HCT116 (cell line): ENCODE data around the gene GPX4. TPM values are rescaled to one million over a fixed set of nuclear protein-coding genes. Genes with fewer than 3 reads are reported as not detected.

Experiments used
- ATAC-seq: fragments of 200-7000 bp; cut with Tn5 transposase; 2 replicates; pipeline ENCODE4 v1.9.1; 2020; ENCODE audit warnings: mild to moderate bottlenecking, moderate library complexity
- BruUV-seq: library from RNA; stranded (reverse); fragments of 400-500 nt; replicated peaks from 2 replicates; lab custom pipeline; 2021; lab: Mats Ljungman, UMichigan
- CTCF ChIA-PET: fragments of 300-600 bp; sonication (Branson Sonifier 250); formaldehyde crosslinking; loops from one replicate; lab custom pipeline; 2021; ENCODE audit warnings: antibody characterized with exemption; lab: Charles Lee
- POLR2A ChIA-PET: fragments of 300-600, 350-600 bp; sonication (Branson Sonifier 250); formaldehyde crosslinking; loops from one replicate; lab custom pipeline; 2021; ENCODE audit warnings: antibody characterized with exemption; lab: Charles Lee
- RAD21 ChIA-PET, 2 experiments: fragments of 300-600 bp; sonication (Branson Sonifier 250); formaldehyde crosslinking; loops; one replicate each; lab custom pipeline; 2023; ENCODE audit warnings: low total read pairs in 2 of 2; ENCODE audit not compliant: uncharacterized antibody in 2 of 2, unreplicated experiment in 2 of 2, low non-redundant PET in 1 of 2; lab: Charles Lee
- DNase-seq: peaks from one replicate; pipeline ENCODE4 v3.0.0-alpha.2; 2010; ENCODE audit warnings: low read depth, low spot score
- H2AFZ ChIP-seq: fragments of 200-600 bp; shearing (Covaris generic), sonication (generic); 2 replicates; pipeline ENCODE4 v1.6.1; 2017; ENCODE audit warnings: low read depth, mixed run types, mixed read lengths, antibody characterized with exemption, low read length; ENCODE audit not compliant: poor library complexity, severe bottlenecking
- H3K27ac ChIP-seq: 2 replicates; pipeline ENCODE4 v1.5.1; 2012; ENCODE audit warnings: low read depth, low read length
- H3K27me3 ChIP-seq: fragments of 200-600 bp; sonication (generic); 2 replicates; pipeline ENCODE4 v1.6.1; 2016; ENCODE audit warnings: mixed run types, low read length, mixed read lengths; ENCODE audit not compliant: insufficient read depth
- H3K36me3 ChIP-seq, 2 experiments: fragments of 200-500 bp in 1 of 2; fragments of 200-600 bp in 1 of 2; sonication (Bioruptor generic) in 1 of 2; sonication (generic) in 1 of 2; 2 replicates each; pipeline versions ENCODE4 v1.5.1 to v1.6.1; 2014 to 2016; ENCODE audit warnings: low read length in 2 of 2, inconsistent platforms in 1 of 2, mixed read lengths in 1 of 2, mixed run types in 1 of 2; ENCODE audit not compliant: insufficient read depth in 2 of 2, control insufficient read depth in 1 of 2
- H3K4me1 ChIP-seq, 2 experiments: fragments of 200-600 bp in 1 of 2; sonication (generic) in 1 of 2; 2 replicates each; pipeline versions ENCODE4 v1.5.1 to v1.6.1; 2012 to 2017; ENCODE audit warnings: low read length in 2 of 2, inconsistent platforms in 1 of 2, mild to moderate bottlenecking in 1 of 2, mixed read lengths in 1 of 2, mixed run types in 1 of 2, moderate library complexity in 1 of 2; ENCODE audit not compliant: insufficient read depth in 2 of 2, control insufficient read depth in 1 of 2
- H3K4me2 ChIP-seq: fragments of 200-600 bp; sonication (generic); 2 replicates; pipeline ENCODE4 v1.6.1; 2017; ENCODE audit warnings: mixed run types, low read length, mixed read lengths
- H3K4me3 ChIP-seq, 2 experiments: fragments of 200-600 bp in 1 of 2; sonication (generic) in 1 of 2; replicated peaks in 1 of 2; 2 replicates each; pipeline ENCODE4 v1.5.1; 2011 to 2016; ENCODE audit warnings: low read length in 2 of 2, control low read depth in 1 of 2, low read depth in 1 of 2, mild to moderate bottlenecking in 1 of 2, mixed read lengths in 1 of 2, mixed run types in 1 of 2
- H3K79me2 ChIP-seq: fragments of 200-600 bp; sonication (generic); 2 replicates; pipeline ENCODE4 v1.6.1; 2017; ENCODE audit warnings: mild to moderate bottlenecking, mixed run types, low read length, moderate library complexity, mixed read lengths; ENCODE audit not compliant: insufficient read depth
- H3K9ac ChIP-seq: fragments of 200-600 bp; sonication (generic); 2 replicates; pipeline ENCODE4 v1.6.1; 2016; ENCODE audit warnings: low read length, mixed read lengths
- H3K9me2 ChIP-seq: fragments of 200-600 bp; sonication (generic), shearing (Covaris generic); 2 replicates; pipeline ENCODE4 v1.6.1; 2017; ENCODE audit warnings: mixed run types, mild to moderate bottlenecking, moderate library complexity; ENCODE audit not compliant: insufficient read depth
- H3K9me3 ChIP-seq, 2 experiments: fragments of 200-500 bp in 1 of 2; fragments of 200-600 bp in 1 of 2; sonication (Bioruptor generic) in 1 of 2; sonication (generic) in 1 of 2; 2 replicates each; pipeline ENCODE4 v1.6.1; 2014 to 2017; ENCODE audit warnings: low read length in 2 of 2, mixed read lengths in 2 of 2, inconsistent platforms in 1 of 2, low read depth in 1 of 2, mild to moderate bottlenecking in 1 of 2, mixed run types in 1 of 2, moderate library complexity in 1 of 2; ENCODE audit not compliant: control insufficient read depth in 1 of 2, insufficient read depth in 1 of 2
- H4K20me1 ChIP-seq: fragments of 200-600 bp; sonication (generic), shearing (Covaris generic); 2 replicates; pipeline ENCODE4 v1.6.1; 2017; ENCODE audit warnings: mixed run types, mild to moderate bottlenecking, moderate library complexity; ENCODE audit not compliant: insufficient read depth
- ATF3 ChIP-seq: IDR thresholded peaks from 2 replicates; pipeline ENCODE4 v1.6.1; 2012
- CBX3 ChIP-seq: IDR thresholded peaks from 2 replicates; pipeline ENCODE4 v1.6.1; 2012; ENCODE audit warnings: low read depth
- CEBPB ChIP-seq: IDR thresholded peaks from 2 replicates; pipeline ENCODE4 v1.6.1; 2012; ENCODE audit warnings: low read depth
- CTCF ChIP-seq, 3 experiments: fragments of 200-600 bp in 1 of 3; sonication (generic) in 1 of 3; IDR thresholded peaks in 2 of 3; conservative IDR thresholded peaks in 1 of 3; 2 replicates each; pipeline ENCODE4 v1.5.1; 2012 to 2017; ENCODE audit warnings: low read depth in 2 of 3, low read length in 2 of 3, antibody characterized with exemption in 1 of 3, borderline replicate concordance in 1 of 3, control low read depth in 1 of 3, mild to moderate bottlenecking in 1 of 3, mixed read lengths in 1 of 3, mixed run types in 1 of 3, moderate library complexity in 1 of 3; ENCODE audit not compliant: insufficient read depth in 1 of 3
- EGR1 ChIP-seq: IDR thresholded peaks from 2 replicates; pipeline ENCODE4 v1.6.1; 2012; ENCODE audit warnings: low read depth
- ELF1 ChIP-seq: IDR thresholded peaks from 2 replicates; pipeline ENCODE4 v1.6.1; 2012; ENCODE audit warnings: low read depth, borderline replicate concordance
- FOSL1 ChIP-seq: IDR thresholded peaks from 2 replicates; pipeline ENCODE4 v1.6.1; 2012; ENCODE audit warnings: low read depth
- JUND ChIP-seq: IDR thresholded peaks from 2 replicates; pipeline ENCODE4 v1.6.1; 2012
- POLR2A ChIP-seq: IDR thresholded peaks from 2 replicates; pipeline ENCODE4 v1.7.0; 2011; ENCODE audit warnings: borderline replicate concordance; ENCODE audit not compliant: insufficient read depth, insufficient read length; ENCODE audit errors: extremely low read depth
- POLR2AphosphoS5 ChIP-seq: IDR thresholded peaks from 2 replicates; pipeline ENCODE4 v1.6.1; 2011; ENCODE audit warnings: mild to moderate bottlenecking, low read depth, low read length, moderate library complexity
- RAD21 ChIP-seq: IDR thresholded peaks from 2 replicates; pipeline ENCODE4 v1.6.1; 2012; ENCODE audit warnings: low read depth, mild to moderate bottlenecking
- SIN3A ChIP-seq: IDR thresholded peaks from 2 replicates; pipeline ENCODE4 v1.6.1; 2012; ENCODE audit warnings: low read depth
- TCF7L2 ChIP-seq: IDR thresholded peaks from 2 replicates; pipeline ENCODE4 v1.7.0; 2011; ENCODE audit warnings: borderline replicate concordance, inconsistent platforms; ENCODE audit not compliant: insufficient read depth, insufficient read length; ENCODE audit errors: extremely low read depth
- YY1 ChIP-seq: IDR thresholded peaks from 2 replicates; pipeline ENCODE4 v1.6.1; 2011; ENCODE audit warnings: low read length, low read depth, moderate library complexity, mild to moderate bottlenecking; ENCODE audit not compliant: insufficient replicate concordance; ENCODE audit errors: extremely low read depth
- ZFX ChIP-seq: fragments of 450-650 bp; IDR thresholded peaks from 2 replicates; pipeline ENCODE4 v1.6.1; 2017
- ZNF274 ChIP-seq: fragments of 200-500 bp; sonication (Bioruptor generic); IDR thresholded peaks from 2 replicates; pipeline ENCODE4 v1.6.1; 2014; ENCODE audit warnings: mild to moderate bottlenecking, low read depth, low read length, inconsistent platforms
- intact Hi-C: fragments of 100-400 bp; cut with micrococcal nuclease; formaldehyde crosslinking; loops from 2 replicates; pipeline ENCODE4 v1.10.0; 2022
- total RNA-seq: library from RNA; stranded (reverse); gene quantifications from one replicate; pipeline ENCODE4 v1.2.1, GENCODE V29; 2021; ENCODE audit not compliant: unreplicated experiment

Gene GPX4
- total RNA-seq, 1 experiment from 2014 or later, result 481 TPM

GRCh38 chr19:1085676-1086442, 17.9 kb upstream of the GPX4 start (continued):
- TF ChIP-seq CTCF (IDR thresholded peaks at IDR 0.05 in 2 of 3, conservative IDR thresholded peaks at IDR 0.05 in 1 of 3; ENCODE audit: borderline replicate concordance in 1 of 3, insufficient read depth in 1 of 3, low read depth in 2 of 3, low read length in 2 of 3), result no peak
- TF ChIP-seq TCF7L2, result no peak
- no peak for TF ChIP-seq POLR2AphosphoS5

GRCh38 chr19:1086613-1087012, 17.2 kb upstream of the GPX4 start:
- no peak overlapping the region for H3K4me2 ChIP-seq
- peaks cover 15 to 31% of the 10 kb centered on the region in 2 experiments; a peak in 3 of 4 replicates for H3K36me3 ChIP-seq
- ChIA-PET POLR2A (no interaction called here), CTCF (no interaction called here), RAD21 (interaction anchor here in 1 of 2 experiments (0.7 kb wide), 1 partner anchor 25 kb away, joined by 3 read pairs; no protein-coding TSS in a partner anchor)
- DNase-seq, result no peak
- no peak overlapping the region for H2AFZ ChIP-seq
- H3K27me3 ChIP-seq, result no peaks in the 10 kb centered on the region
- H4K20me1 ChIP-seq, result no peaks in the 10 kb centered on the region
- H3K9me2 ChIP-seq, result no peaks in the 10 kb centered on the region
- H3K27ac ChIP-seq, result no peak overlapping the region
- ATAC-seq, result no peak
- intact Hi-C loops, result no loop called here
- TF ChIP-seq TCF7L2 (no peak), SIN3A (no peak), ELF1 (no peak), CBX3 (no peak), POLR2A (no peak), FOSL1 (no peak), ATF3 (no peak), CEBPB (no peak), ZNF274 (no peak), ZFX (no peak), JUND (no peak), EGR1 (no peak), YY1 (no peak), RAD21 (no peak)
- no TSS peak for BruUV-seq
- no peaks in the 10 kb centered on the region for H3K9me3 ChIP-seq
- peaks cover 2 to 14% of the 10 kb centered on the region in 2 experiments for H3K4me1 ChIP-seq
- peaks cover 11% of the 10 kb centered on the region; the same call in 1 of the 2 replicates for H3K79me2 ChIP-seq
- no peak overlapping the region for H3K9ac ChIP-seq
- no peak overlapping the region for H3K4me3 ChIP-seq
